NB4 (cell line): ENCODE measurements around the gene LYPD6B.

ENCODE experiments used
- DNase-seq: peaks from one replicate; pipeline ENCODE4 v3.0.0; 2010; ENCODE audit warnings: low read depth
- H3K4me3 ChIP-seq: one replicate; pipeline ENCODE4 v1.5.1; 2011; ENCODE audit warnings: mild to moderate bottlenecking, low read depth, low read length, moderate library complexity
- CTCF ChIP-seq: IDR thresholded peaks from one replicate; pipeline ENCODE4 v1.5.1; 2012; ENCODE audit warnings: low read depth, low read length
- MAX ChIP-seq: IDR thresholded peaks from 2 replicates; pipeline ENCODE4 v1.6.1; 2011; ENCODE audit warnings: low read depth, low read length
- MYC ChIP-seq: IDR thresholded peaks from 2 replicates; pipeline ENCODE4 v1.6.1; 2011; ENCODE audit warnings: low read depth, low read length
- POLR2A ChIP-seq: IDR thresholded peaks from 2 replicates; pipeline ENCODE4 v1.6.1; 2011; ENCODE audit warnings: mild to moderate bottlenecking; ENCODE audit not compliant: insufficient read length; ENCODE audit errors: extremely low read depth

LYPD6B gene

GRCh38 chr2:149221002-149221401 lies 182.5 kb downstream of the LYPD6B start:
- DNase-seq = no peak
- no peak for TF ChIP-seq MAX
- no peak for TF ChIP-seq CTCF
- TF ChIP-seq MYC = no peak
- TF ChIP-seq POLR2A = no peak
- H3K4me3 ChIP-seq = no peak overlapping the region

GRCh38 chr2:149221898-149222297 lies 183.4 kb downstream of the LYPD6B start:
- DNase-seq = no peak
- no peak overlapping the region for H3K4me3 ChIP-seq
- no peak for TF ChIP-seq MYC
- TF ChIP-seq CTCF = no peak
- TF ChIP-seq MAX = no peak
- TF ChIP-seq POLR2A = no peak

- DNase-seq = no peak
- H3K4me3 ChIP-seq = no peak overlapping the region
- TF ChIP-seq CTCF (no peak), MAX (no peak), MYC (no peak), POLR2A (no peak)
These were observed 185.1 kb downstream of the LYPD6B start for GRCh38 chr2:149223472-149224095.

- no peak for TF ChIP-seq POLR2A
- TF ChIP-seq CTCF = no peak
- no peak for TF ChIP-seq MYC
- TF ChIP-seq MAX = no peak
- no peak for DNase-seq
- no peak overlapping the region for H3K4me3 ChIP-seq
These were observed 186.0 kb downstream of the LYPD6B start for GRCh38 chr2:149224543-149224942.

GRCh38 chr2:149225446-149225845 lies 186.9 kb downstream of the LYPD6B start:
- TF ChIP-seq MYC = no peak
- no peak for TF ChIP-seq POLR2A
- TF ChIP-seq CTCF = no peak
- no peak for TF ChIP-seq MAX
- H3K4me3 ChIP-seq = no peak overlapping the region
- DNase-seq = no peak

GRCh38 chr2:149226790-149227189 lies 188.3 kb downstream of the LYPD6B start:
- no peak for DNase-seq
- TF ChIP-seq MAX (no peak), CTCF (no peak), MYC (no peak), POLR2A (no peak)
- no peak overlapping the region for H3K4me3 ChIP-seq
